ENCODE results near the gene PSTPIP1.
A peak's percentile ranks its signal among the peaks of the same experiment; 100 is the strongest.

The PSTPIP1 gene

GRCh38 chr15:77063249-77063648, 68.3 kb downstream of the PSTPIP1 start:
- H3K4me1 ChIP-seq (ENCODE audit: insufficient read depth, low read length) = peaks cover 35% of the 10 kb centered on the region
- no peak overlapping the region for H3K27ac ChIP-seq (ENCODE audit: low read depth, low read length)
- no peak overlapping the region for H3K4me3 ChIP-seq (ENCODE audit: low read depth in 1 of 2, low read length in 2 of 2)

GRCh38 chr15:77064063-77064462, 69.1 kb downstream of the PSTPIP1 start:
- no peaks in the 10 kb centered on the region for H3K9me3 ChIP-seq (ENCODE audit: low read length)
- H3K4me1 ChIP-seq (ENCODE audit: insufficient read depth, low read length) = peaks cover 33% of the 10 kb centered on the region
- H3K4me3 ChIP-seq (ENCODE audit: low read depth in 1 of 2, low read length in 2 of 2) = no peak overlapping the region
- H3K27ac ChIP-seq (ENCODE audit: low read depth, low read length) = no peak overlapping the region
- no peaks in the 10 kb centered on the region for H3K36me3 ChIP-seq (ENCODE audit: insufficient read depth, low read length)
- H3K9ac ChIP-seq (ENCODE audit: low read length) = no peak overlapping the region
- H3K27me3 ChIP-seq (ENCODE audit: control insufficient read depth in 1 of 2, insufficient read depth in 2 of 2, low read length in 2 of 2) = no peaks in the 10 kb centered on the region

More at GRCh38 chr15:77063249-77063648, 68.3 kb downstream of the PSTPIP1 start:
- no peak overlapping the region for H3K9ac ChIP-seq (ENCODE audit: low read length)
- H3K9me3 ChIP-seq (ENCODE audit: low read length) = no peaks in the 10 kb centered on the region
- no peaks in the 10 kb centered on the region for H3K27me3 ChIP-seq (ENCODE audit: control insufficient read depth in 1 of 2, insufficient read depth in 2 of 2, low read length in 2 of 2)
- H3K36me3 ChIP-seq (ENCODE audit: insufficient read depth, low read length) = no peaks in the 10 kb centered on the region

GRCh38 chr15:77064539-77065308, 69.8 kb downstream of the PSTPIP1 start:
- Histone ChIP-seq H3K4me3 (ENCODE audit: low read depth in 1 of 2, low read length in 2 of 2) (no peak overlapping the region), H3K9me3 (ENCODE audit: low read length) (no peaks in the 10 kb centered on the region), H3K9ac (ENCODE audit: low read length) (no peak overlapping the region), H3K4me1 (ENCODE audit: insufficient read depth, low read length) (peaks cover 36% of the 10 kb centered on the region), H3K27ac (ENCODE audit: low read depth, low read length) (no peak overlapping the region), H3K36me3 (ENCODE audit: insufficient read depth, low read length) (no peaks in the 10 kb centered on the region), H3K27me3 (ENCODE audit: control insufficient read depth in 1 of 2, insufficient read depth in 2 of 2, low read length in 2 of 2) (no peaks in the 10 kb centered on the region)

GRCh38 chr15:77066971-77067690, 72.2 kb downstream of the PSTPIP1 start:
- Histone ChIP-seq H3K27ac (ENCODE audit: low read depth, low read length) (no peak overlapping the region), H3K4me3 (ENCODE audit: low read depth in 1 of 2, low read length in 2 of 2) (no peak overlapping the region), H3K9me3 (ENCODE audit: low read length) (no peaks in the 10 kb centered on the region), H3K27me3 (ENCODE audit: control insufficient read depth in 1 of 2, insufficient read depth in 2 of 2, low read length in 2 of 2) (no peaks in the 10 kb centered on the region), H3K36me3 (ENCODE audit: insufficient read depth, low read length) (no peaks in the 10 kb centered on the region), H3K9ac (ENCODE audit: low read length) (no peak overlapping the region), H3K4me1 (ENCODE audit: insufficient read depth, low read length) (peaks cover 19% of the 10 kb centered on the region)

- no peaks in the 10 kb centered on the region for H3K27me3 ChIP-seq (ENCODE audit: control insufficient read depth in 1 of 2, insufficient read depth in 2 of 2, low read length in 2 of 2)
- peaks cover 14% of the 10 kb centered on the region for H3K4me1 ChIP-seq (ENCODE audit: insufficient read depth, low read length)
- H3K9me3 ChIP-seq (ENCODE audit: low read length) = no peaks in the 10 kb centered on the region
- no peak overlapping the region for H3K9ac ChIP-seq (ENCODE audit: low read length)
- no peaks in the 10 kb centered on the region for H3K36me3 ChIP-seq (ENCODE audit: insufficient read depth, low read length)
- H3K27ac ChIP-seq (ENCODE audit: low read depth, low read length) = no peak overlapping the region
- no peak overlapping the region for H3K4me3 ChIP-seq (ENCODE audit: low read depth in 1 of 2, low read length in 2 of 2)
Measured at GRCh38 chr15:77067691-77068367, 72.9 kb downstream of the PSTPIP1 start.

GRCh38 chr15:77068633-77069032, 73.7 kb downstream of the PSTPIP1 start:
- H3K36me3 ChIP-seq (ENCODE audit: insufficient read depth, low read length) = no peaks in the 10 kb centered on the region
- no peak overlapping the region for H3K9ac ChIP-seq (ENCODE audit: low read length)
- peaks cover 14% of the 10 kb centered on the region for H3K4me1 ChIP-seq (ENCODE audit: insufficient read depth, low read length)
- H3K4me3 ChIP-seq (ENCODE audit: low read depth in 1 of 2, low read length in 2 of 2) = no peak overlapping the region
- H3K9me3 ChIP-seq (ENCODE audit: low read length) = no peaks in the 10 kb centered on the region
- H3K27ac ChIP-seq (ENCODE audit: low read depth, low read length) = no peak overlapping the region
- H3K27me3 ChIP-seq (ENCODE audit: control insufficient read depth in 1 of 2, insufficient read depth in 2 of 2, low read length in 2 of 2) = no peaks in the 10 kb centered on the region

GRCh38 chr15:77069521-77070121, 74.7 kb downstream of the PSTPIP1 start:
- Histone ChIP-seq H3K36me3 (ENCODE audit: insufficient read depth, low read length) (no peaks in the 10 kb centered on the region), H3K27ac (ENCODE audit: low read depth, low read length) (peak overlapping the region; percentile 85), H3K4me3 (ENCODE audit: low read depth in 1 of 2, low read length in 2 of 2) (peak overlapping the region; percentile 52 to 73), H3K9me3 (ENCODE audit: low read length) (no peaks in the 10 kb centered on the region), H3K4me1 (ENCODE audit: insufficient read depth, low read length) (peaks cover 14% of the 10 kb centered on the region), H3K27me3 (ENCODE audit: control insufficient read depth in 1 of 2, insufficient read depth in 2 of 2, low read length in 2 of 2) (no peaks in the 10 kb centered on the region), H3K9ac (ENCODE audit: low read length) (peak overlapping the region; percentile 18)

- H3K4me1 ChIP-seq (ENCODE audit: insufficient read depth, low read length) = peaks cover 14% of the 10 kb centered on the region
- no peaks in the 10 kb centered on the region for H3K9me3 ChIP-seq (ENCODE audit: low read length)
- H3K9ac ChIP-seq (ENCODE audit: low read length) = peak overlapping the region; percentile 18
- peak overlapping the region; percentile 52 to 73 for H3K4me3 ChIP-seq (ENCODE audit: low read depth in 1 of 2, low read length in 2 of 2)
- peak overlapping the region; percentile 85 for H3K27ac ChIP-seq (ENCODE audit: low read depth, low read length)
- H3K36me3 ChIP-seq (ENCODE audit: insufficient read depth, low read length) = no peaks in the 10 kb centered on the region
- H3K27me3 ChIP-seq (ENCODE audit: control insufficient read depth in 1 of 2, insufficient read depth in 2 of 2, low read length in 2 of 2) = no peaks in the 10 kb centered on the region
Measured at GRCh38 chr15:77070180-77070494, 75.2 kb downstream of the PSTPIP1 start.

GRCh38 chr15:77070495-77071304, 75.8 kb downstream of the PSTPIP1 start, which contains the start of gene TSPAN3:
Gene TSPAN3 (minus strand): TSS chr15:77071109. CDS start chr15:77070954, 155 bp downstream.
- H3K36me3 ChIP-seq (ENCODE audit: insufficient read depth, low read length) = no peaks in the 10 kb centered on the region
- peak within 1 kb of the TSS; percentile 85 for H3K27ac ChIP-seq (ENCODE audit: low read depth, low read length)
- peak within 1 kb of the TSS; percentile 60 to 73 for H3K4me3 ChIP-seq (ENCODE audit: low read depth in 1 of 2, low read length in 2 of 2)
- peaks cover 14% of the 10 kb centered on the region for H3K4me1 ChIP-seq (ENCODE audit: insufficient read depth, low read length)
- peak within 1 kb of the TSS; percentile 18 for H3K9ac ChIP-seq (ENCODE audit: low read length)
- no peaks in the 10 kb centered on the region for H3K27me3 ChIP-seq (ENCODE audit: control insufficient read depth in 1 of 2, insufficient read depth in 2 of 2, low read length in 2 of 2)
- no peaks in the 10 kb centered on the region for H3K9me3 ChIP-seq (ENCODE audit: low read length)

- Histone ChIP-seq H3K27ac (ENCODE audit: low read depth, low read length) (peak overlapping the region; percentile 85), H3K4me1 (ENCODE audit: insufficient read depth, low read length) (peaks cover 19% of the 10 kb centered on the region), H3K36me3 (ENCODE audit: insufficient read depth, low read length) (no peaks in the 10 kb centered on the region), H3K9ac (ENCODE audit: low read length) (no peak overlapping the region), H3K27me3 (ENCODE audit: control insufficient read depth in 1 of 2, insufficient read depth in 2 of 2, low read length in 2 of 2) (no peaks in the 10 kb centered on the region), H3K4me3 (ENCODE audit: low read depth in 1 of 2, low read length in 2 of 2) (peak overlapping the region; percentile 56 to 60), H3K9me3 (ENCODE audit: low read length) (no peaks in the 10 kb centered on the region)
Measured at GRCh38 chr15:77071305-77072223, 76.6 kb downstream of the PSTPIP1 start.
